PFSK-1 (cell line): Measurements from ENCODE around the gene STX2.

ENCODE experiments used
- FOXP2 ChIP-seq: optimal IDR thresholded peaks from 2 replicates; pipeline ENCODE3; 2011; ENCODE audit warnings: borderline replicate concordance, control low read depth, inconsistent platforms; ENCODE audit not compliant: insufficient read depth; ENCODE audit errors: extremely low read length, extremely low read depth
- POLR2AphosphoS5 ChIP-seq: IDR thresholded peaks from 2 replicates; pipeline ENCODE4 v1.6.1; 2012; ENCODE audit warnings: low read depth, mild to moderate bottlenecking, control low read depth, low read length, moderate library complexity
- SIN3A ChIP-seq: IDR thresholded peaks from 2 replicates; pipeline ENCODE4 v1.6.1; 2012; ENCODE audit warnings: mild to moderate bottlenecking, low read length, moderate library complexity, borderline replicate concordance; ENCODE audit not compliant: insufficient read depth
- TAF1 ChIP-seq: IDR thresholded peaks from 2 replicates; pipeline ENCODE4 v1.6.1; 2012; ENCODE audit warnings: low read length, control low read depth, borderline replicate concordance; ENCODE audit not compliant: insufficient read depth
- TF ChIP-seq, protein P1 (sequence below), 2 experiments: IDR thresholded peaks; 2 replicates each; pipeline versions ENCODE4 v1.6.1 to v1.8.0; 2011 to 2012; ENCODE audit warnings: low read depth in 2 of 2, low read length in 2 of 2, control low read depth in 1 of 2, inconsistent platforms in 1 of 2, mild to moderate bottlenecking in 1 of 2, moderate library complexity in 1 of 2; ENCODE audit not compliant: insufficient read depth in 1 of 2

The STX2 gene

DNA sequence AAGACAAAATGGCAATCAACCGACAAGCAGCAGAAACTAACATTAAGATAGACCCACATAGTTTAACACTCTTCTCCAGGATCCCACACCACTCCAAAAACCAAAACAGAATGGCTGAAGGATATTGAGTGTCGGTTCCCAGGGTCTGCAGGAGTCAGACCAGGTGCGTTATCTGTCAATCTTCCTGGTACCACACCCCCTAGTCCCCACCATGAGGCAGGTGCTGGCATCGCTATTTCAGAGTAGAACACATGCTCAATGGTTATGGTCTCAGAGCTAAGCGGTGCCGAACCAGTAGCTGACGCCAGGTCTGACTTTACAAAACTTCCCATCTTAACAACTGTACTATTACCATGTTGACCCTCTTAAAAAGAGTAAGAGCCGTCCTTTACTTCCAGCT is 10.2 kb downstream of the STX2 start:
- TF ChIP-seq FOXP2 (no peak), TAF1 (no peak), POLR2AphosphoS5 (no peak), SIN3A (no peak)
- TF ChIP-seq, protein P1, sequence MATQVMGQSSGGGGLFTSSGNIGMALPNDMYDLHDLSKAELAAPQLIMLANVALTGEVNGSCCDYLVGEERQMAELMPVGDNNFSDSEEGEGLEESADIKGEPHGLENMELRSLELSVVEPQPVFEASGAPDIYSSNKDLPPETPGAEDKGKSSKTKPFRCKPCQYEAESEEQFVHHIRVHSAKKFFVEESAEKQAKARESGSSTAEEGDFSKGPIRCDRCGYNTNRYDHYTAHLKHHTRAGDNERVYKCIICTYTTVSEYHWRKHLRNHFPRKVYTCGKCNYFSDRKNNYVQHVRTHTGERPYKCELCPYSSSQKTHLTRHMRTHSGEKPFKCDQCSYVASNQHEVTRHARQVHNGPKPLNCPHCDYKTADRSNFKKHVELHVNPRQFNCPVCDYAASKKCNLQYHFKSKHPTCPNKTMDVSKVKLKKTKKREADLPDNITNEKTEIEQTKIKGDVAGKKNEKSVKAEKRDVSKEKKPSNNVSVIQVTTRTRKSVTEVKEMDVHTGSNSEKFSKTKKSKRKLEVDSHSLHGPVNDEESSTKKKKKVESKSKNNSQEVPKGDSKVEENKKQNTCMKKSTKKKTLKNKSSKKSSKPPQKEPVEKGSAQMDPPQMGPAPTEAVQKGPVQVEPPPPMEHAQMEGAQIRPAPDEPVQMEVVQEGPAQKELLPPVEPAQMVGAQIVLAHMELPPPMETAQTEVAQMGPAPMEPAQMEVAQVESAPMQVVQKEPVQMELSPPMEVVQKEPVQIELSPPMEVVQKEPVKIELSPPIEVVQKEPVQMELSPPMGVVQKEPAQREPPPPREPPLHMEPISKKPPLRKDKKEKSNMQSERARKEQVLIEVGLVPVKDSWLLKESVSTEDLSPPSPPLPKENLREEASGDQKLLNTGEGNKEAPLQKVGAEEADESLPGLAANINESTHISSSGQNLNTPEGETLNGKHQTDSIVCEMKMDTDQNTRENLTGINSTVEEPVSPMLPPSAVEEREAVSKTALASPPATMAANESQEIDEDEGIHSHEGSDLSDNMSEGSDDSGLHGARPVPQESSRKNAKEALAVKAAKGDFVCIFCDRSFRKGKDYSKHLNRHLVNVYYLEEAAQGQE (IDR thresholded peaks at IDR 0.05; ENCODE audit: insufficient read depth in 1 of 2, low read depth in 2 of 2, low read length in 2 of 2): no peak

GRCh38 chr12:130827432-130827831 is 11.6 kb downstream of the STX2 start:
- TF ChIP-seq FOXP2: no peak
- no peak for TF ChIP-seq SIN3A
- no peak for TF ChIP-seq POLR2AphosphoS5
- no peak for TF ChIP-seq TAF1
- TF ChIP-seq, protein P1 (IDR thresholded peaks at IDR 0.05; ENCODE audit: insufficient read depth in 1 of 2, low read depth in 2 of 2, low read length in 2 of 2): no peak

DNA sequence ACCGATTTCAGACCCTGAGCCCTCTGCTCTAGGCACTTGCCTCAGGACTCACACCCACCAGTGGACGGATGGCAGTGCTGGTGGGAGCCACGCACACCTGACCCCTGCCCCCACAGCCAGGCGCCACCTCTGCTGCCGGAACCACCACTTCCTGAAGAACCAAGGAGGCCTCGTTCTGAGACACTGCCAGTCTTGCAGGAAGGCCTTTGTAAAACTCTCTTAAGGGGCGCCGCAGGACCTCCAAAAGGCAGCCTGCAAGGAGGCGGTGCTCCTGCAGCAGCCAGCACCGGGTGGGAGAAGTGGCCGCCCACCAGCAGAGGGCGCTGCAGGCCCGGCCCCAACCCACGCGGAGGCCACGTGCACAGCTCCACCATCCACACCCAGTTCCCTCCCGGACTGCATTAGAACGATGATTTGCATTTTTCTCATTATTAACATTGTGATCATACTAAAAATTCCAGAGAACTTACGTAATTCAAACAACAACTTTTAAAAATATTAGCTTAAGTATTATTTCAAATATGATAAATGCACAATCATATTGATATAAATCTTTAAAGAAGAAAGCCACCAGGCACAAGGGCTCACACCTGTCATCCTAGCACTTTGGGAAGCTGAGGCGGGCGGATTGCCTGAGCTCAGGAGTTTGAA is 12.8 kb downstream of the STX2 start:
- no peak for TF ChIP-seq TAF1
- no peak for TF ChIP-seq FOXP2
- TF ChIP-seq SIN3A: no peak
- TF ChIP-seq, protein P1 (IDR thresholded peaks at IDR 0.05; ENCODE audit: insufficient read depth in 1 of 2, low read depth in 2 of 2, low read length in 2 of 2): no peak
- no peak for TF ChIP-seq POLR2AphosphoS5

- TF ChIP-seq TAF1 (no peak), POLR2AphosphoS5 (no peak), FOXP2 (no peak), SIN3A (no peak)
- TF ChIP-seq, protein P1 (IDR thresholded peaks at IDR 0.05; ENCODE audit: insufficient read depth in 1 of 2, low read depth in 2 of 2, low read length in 2 of 2): no peak
These were observed 13.3 kb downstream of the STX2 start for GRCh38 chr12:130825771-130826150.

GRCh38 chr12:130819681-130820080 is 19.4 kb downstream of the STX2 start:
- TF ChIP-seq FOXP2: no peak
- no peak for TF ChIP-seq TAF1
- no peak for TF ChIP-seq SIN3A
- TF ChIP-seq, protein P1 (IDR thresholded peaks at IDR 0.05; ENCODE audit: insufficient read depth in 1 of 2, low read depth in 2 of 2, low read length in 2 of 2): no peak
- no peak for TF ChIP-seq POLR2AphosphoS5
